DOHH2 (cell line): ENCODE measurements around the gene ATP5F1C.

Source experiments
- EZH2phosphoT487 ChIP-seq: fragments of 200-600 bp; sonication (generic); IDR thresholded peaks from 2 replicates; pipeline ENCODE4 v1.6.1; 2017; ENCODE audit warnings: borderline replicate concordance, mild to moderate bottlenecking, antibody characterized with exemption, low read length, moderate library complexity, mixed read lengths
- TF ChIP-seq, protein P1 (sequence below): fragments of 200-600 bp; sonication (generic); IDR thresholded peaks from one replicate; pipeline ENCODE4 v1.5.1; 2014; ENCODE audit warnings: antibody characterized with exemption, mild to moderate bottlenecking, low read depth, low read length; ENCODE audit not compliant: poor library complexity, severe bottlenecking

DNA sequence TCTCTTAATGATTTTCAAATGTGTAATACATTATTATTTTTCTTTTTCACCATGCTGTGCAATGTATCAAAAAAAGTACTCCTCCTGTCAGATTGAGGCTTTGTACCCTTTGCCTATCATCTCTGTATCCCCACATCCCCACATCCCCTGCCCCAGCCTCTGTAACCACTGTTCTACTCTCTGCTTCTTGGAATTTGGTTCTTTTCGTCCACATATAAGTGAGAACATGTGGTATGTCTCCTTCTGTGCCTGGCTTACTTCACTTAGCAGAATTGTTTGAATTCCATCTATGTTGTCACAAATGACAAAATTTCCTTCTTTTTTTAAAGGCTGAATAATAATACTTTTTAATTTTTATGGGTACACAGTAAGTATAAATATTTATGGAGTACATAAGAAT is 44.1 kb downstream of the ATP5F1C start:
- TF ChIP-seq, protein P1, sequence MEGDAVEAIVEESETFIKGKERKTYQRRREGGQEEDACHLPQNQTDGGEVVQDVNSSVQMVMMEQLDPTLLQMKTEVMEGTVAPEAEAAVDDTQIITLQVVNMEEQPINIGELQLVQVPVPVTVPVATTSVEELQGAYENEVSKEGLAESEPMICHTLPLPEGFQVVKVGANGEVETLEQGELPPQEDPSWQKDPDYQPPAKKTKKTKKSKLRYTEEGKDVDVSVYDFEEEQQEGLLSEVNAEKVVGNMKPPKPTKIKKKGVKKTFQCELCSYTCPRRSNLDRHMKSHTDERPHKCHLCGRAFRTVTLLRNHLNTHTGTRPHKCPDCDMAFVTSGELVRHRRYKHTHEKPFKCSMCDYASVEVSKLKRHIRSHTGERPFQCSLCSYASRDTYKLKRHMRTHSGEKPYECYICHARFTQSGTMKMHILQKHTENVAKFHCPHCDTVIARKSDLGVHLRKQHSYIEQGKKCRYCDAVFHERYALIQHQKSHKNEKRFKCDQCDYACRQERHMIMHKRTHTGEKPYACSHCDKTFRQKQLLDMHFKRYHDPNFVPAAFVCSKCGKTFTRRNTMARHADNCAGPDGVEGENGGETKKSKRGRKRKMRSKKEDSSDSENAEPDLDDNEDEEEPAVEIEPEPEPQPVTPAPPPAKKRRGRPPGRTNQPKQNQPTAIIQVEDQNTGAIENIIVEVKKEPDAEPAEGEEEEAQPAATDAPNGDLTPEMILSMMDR = no peak
- no peak for TF ChIP-seq EZH2phosphoT487
